ENCODE results near the gene MED8.

DNA sequence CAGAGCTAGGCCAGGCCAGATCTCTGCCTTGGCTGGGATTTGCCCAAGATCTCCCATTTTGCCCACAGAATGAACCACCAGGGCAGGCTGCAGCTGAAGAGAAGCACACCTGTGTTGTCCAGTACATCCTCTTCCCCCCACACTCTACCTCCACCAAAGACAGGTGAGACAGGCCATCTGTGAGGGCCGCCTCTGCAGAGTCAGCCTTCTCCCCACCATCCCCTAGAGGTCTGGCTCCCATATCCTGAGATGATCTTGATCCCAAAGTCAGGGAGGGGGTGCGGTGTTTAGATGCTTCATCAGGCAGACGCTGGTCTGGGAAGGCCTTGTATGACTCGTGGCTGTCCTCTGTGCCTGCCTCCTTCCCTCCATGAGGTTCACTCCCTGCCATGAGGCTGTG, 35.4 kb upstream of the MED8 start:
- TF ChIP-seq, protein P1, sequence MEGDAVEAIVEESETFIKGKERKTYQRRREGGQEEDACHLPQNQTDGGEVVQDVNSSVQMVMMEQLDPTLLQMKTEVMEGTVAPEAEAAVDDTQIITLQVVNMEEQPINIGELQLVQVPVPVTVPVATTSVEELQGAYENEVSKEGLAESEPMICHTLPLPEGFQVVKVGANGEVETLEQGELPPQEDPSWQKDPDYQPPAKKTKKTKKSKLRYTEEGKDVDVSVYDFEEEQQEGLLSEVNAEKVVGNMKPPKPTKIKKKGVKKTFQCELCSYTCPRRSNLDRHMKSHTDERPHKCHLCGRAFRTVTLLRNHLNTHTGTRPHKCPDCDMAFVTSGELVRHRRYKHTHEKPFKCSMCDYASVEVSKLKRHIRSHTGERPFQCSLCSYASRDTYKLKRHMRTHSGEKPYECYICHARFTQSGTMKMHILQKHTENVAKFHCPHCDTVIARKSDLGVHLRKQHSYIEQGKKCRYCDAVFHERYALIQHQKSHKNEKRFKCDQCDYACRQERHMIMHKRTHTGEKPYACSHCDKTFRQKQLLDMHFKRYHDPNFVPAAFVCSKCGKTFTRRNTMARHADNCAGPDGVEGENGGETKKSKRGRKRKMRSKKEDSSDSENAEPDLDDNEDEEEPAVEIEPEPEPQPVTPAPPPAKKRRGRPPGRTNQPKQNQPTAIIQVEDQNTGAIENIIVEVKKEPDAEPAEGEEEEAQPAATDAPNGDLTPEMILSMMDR (conservative IDR thresholded peaks at IDR 0.05 in 1 of 2, IDR thresholded peaks at IDR 0.05 in 1 of 2; ENCODE audit: low read depth in 1 of 2, low read length in 2 of 2) = no peak
- no peak for TF ChIP-seq EZH2 (IDR thresholded peaks at IDR 0.05; ENCODE audit: low read length, missing control alignments)
